Right lobe of liver (tissue), 6 donors: ENCODE results near the gene KCNJ11. TPM values are rescaled to one million over a fixed set of nuclear protein-coding genes. Genes with fewer than 3 reads are reported as not detected.

Source experiments
- ATAC-seq, 4 donors: fragments of 200-7000 bp; cut with Tn5 transposase; one replicate each; pipeline ENCODE4 v1.9.1; 2020; ENCODE audit warnings: mild to moderate bottlenecking in 4 of 4, moderate library complexity in 4 of 4
- DNase-seq, 3 donors: peaks; one replicate each; pipeline ENCODE4 v3.0.0-alpha.2; 2020
- H3K27ac ChIP-seq, 3 donors: fragments of 200-600 bp; one replicate each; pipeline ENCODE4 v1.8.0; 2022
- H3K27me3 ChIP-seq, 2 donors: fragments of 200-600 bp; one replicate each; pipeline ENCODE4 v1.8.0; 2022
- H3K36me3 ChIP-seq, 4 donors: fragments of 200-600 bp; sonication (generic) in 1 of 4; one replicate each; pipeline versions ENCODE4 v1.5.1 to v1.8.0; 2017 to 2022; ENCODE audit warnings: control low read depth in 1 of 4
- H3K4me1 ChIP-seq, 4 donors: fragments of 200-600 bp; sonication (generic) in 1 of 4; one replicate each; pipeline versions ENCODE4 v1.5.1 to v1.8.0; 2017 to 2022; ENCODE audit warnings: control low read depth in 1 of 4
- H3K4me3 ChIP-seq, 3 donors: fragments of 200-600 bp; one replicate each; pipeline ENCODE4 v1.8.0; 2022
- H3K9me3 ChIP-seq, 4 donors: fragments of 200-600 bp; sonication (generic) in 1 of 4; one replicate each; pipeline versions ENCODE4 v1.5.1 to v1.8.0; 2017 to 2022; ENCODE audit warnings: control low read depth in 1 of 4
- CTCF ChIP-seq, 4 donors: fragments of 200-600 bp in 3 of 4; fragments of 450-650 bp in 1 of 4; IDR thresholded peaks; one replicate each; pipeline versions ENCODE4 v1.5.1 to v1.8.0; 2016 to 2022; ENCODE audit warnings: antibody characterized with exemption in 4 of 4, mild to moderate bottlenecking in 2 of 4
- POLR2A ChIP-seq: fragments of 450-650 bp; IDR thresholded peaks from one replicate; pipeline ENCODE4 v1.6.1; 2017; ENCODE audit warnings: antibody characterized with exemption, mild to moderate bottlenecking
- WGBS: methylation state at CpG from one replicate; pipeline ENCODE4 v1.1.6; 2018; ENCODE audit warnings: low coverage, low lambda C conversion rate; ENCODE audit not compliant: insufficient coverage; ENCODE audit errors: missing lambda C conversion rate; 5-methylcytosine and 5-hydroxymethylcytosine counted together
- intact Hi-C, 2 donors: fragments of 100-400 bp; cut with DNase I; formaldehyde crosslinking; loops; one replicate each; pipeline versions ENCODE4 v1.11.2 to v1.14.1; 2022
- long read RNA-seq: library from polyadenylated mRNA; unstranded; transcript quantifications from one replicate; pipeline ENCODE4 v2.0.0, GENCODE V29; 2019
- total RNA-seq, 6 experiments: library from RNA; depleted of rRNA in 2 of 6; stranded (reverse); fragments of >200 nt in 2 of 6; fragmentation: NEBNext Ultra II Directional in 3 of 6; extraction: Animal tissue kit (Norgen Biotek cat#: 25700) in 3 of 6; gene quantifications; one replicate each; pipeline versions ENCODE4 v1.1.0 to v1.2.4, GENCODE V29; 2016 to 2023
- donor health status: DM: no; HTN: yes; CAD: no.
- donor health status: DM: no; HTN: no; CAD: no.
- donor health status: DM: no; HTN: no; CAD: no.
- donor health status: DM: no; HTN: yes; CAD: no.
- donor health status: DM: no; HTN: yes; CAD: no.

Gene KCNJ11
- total RNA-seq: 1 to 10 TPM in 5 of 6 experiments, under 1 TPM in 1; 0.93 to 3.7 (median 2.0) TPM
- long read RNA-seq, partial matches to known transcripts: 0 of 1 reads
- long read RNA-seq, other reads (novel, unspliced or antisense): 0 of 1 reads

- TF ChIP-seq POLR2A (no peak), CTCF (IDR thresholded peaks at IDR 0.05) (no peak)
- Histone ChIP-seq H3K27me3 (no peaks in the 10 kb centered on the region), H3K9me3 (no peaks in the 10 kb centered on the region), H3K4me3 (peak within 1 kb of the TSS; percentile 47 to 53 (median 51)), H3K27ac (peak within 1 kb of the TSS in 1 of 3 donors; percentile 15), H3K4me1 (no peaks in the 10 kb centered on the region), H3K36me3 (no peaks in the 10 kb centered on the region)
- DNase-seq (peak in 2 of 3 donors; percentile 38 to 64), ATAC-seq (peak; percentile 22 to 52 (median 42))
- 2% methylated on average over 23 of the region's 53 CpGs for WGBS
- intact Hi-C loops: loop anchor here in 1 of 2 donors (5.0 kb wide), 1 partner anchor 114 kb away; no protein-coding TSS in a partner anchor
Observed at GRCh38 chr11:17388609-17389210, at the start of gene KCNJ11. Gene KCNJ11 (minus strand): TSS chr11:17388659. CDS start chr11:17388091, 568 bp downstream.

- ATAC-seq: no peak
- 62% methylated on average over 2 of the region's 3 CpGs for WGBS
- DNase-seq: no peak
- intact Hi-C loops: no loop called here
- Histone ChIP-seq H3K27me3 (no peaks in the 10 kb centered on the region), H3K36me3 (no peaks in the 10 kb centered on the region), H3K4me1 (no peaks in the 10 kb centered on the region), H3K27ac (no peak overlapping the region), H3K4me3 (no peak overlapping the region), H3K9me3 (no peaks in the 10 kb centered on the region)
- TF ChIP-seq POLR2A: no peak
- no peak for TF ChIP-seq CTCF (IDR thresholded peaks at IDR 0.05)
Observed at GRCh38 chr11:17437366-17437765, 48.9 kb upstream of the KCNJ11 start.

GRCh38 chr11:17434108-17434507, 45.6 kb upstream of the KCNJ11 start:
- TF ChIP-seq CTCF (IDR thresholded peaks at IDR 0.05) (no peak), POLR2A (no peak)
- 78% methylated on average over 3 of the region's 4 CpGs for WGBS
- Histone ChIP-seq H3K9me3 (no peaks in the 10 kb centered on the region), H3K27me3 (no peaks in the 10 kb centered on the region), H3K27ac (no peak overlapping the region), H3K36me3 (no peaks in the 10 kb centered on the region), H3K4me1 (peaks cover 0 to 3% (median 0%) of the 10 kb centered on the region in 4 donors), H3K4me3 (no peak overlapping the region)
- no peak for ATAC-seq
- no peak for DNase-seq
- intact Hi-C loops: no loop called here

GRCh38 chr11:17432002-17432401, 43.5 kb upstream of the KCNJ11 start:
- no peak overlapping the region for H3K27ac ChIP-seq
- ATAC-seq (no peak), DNase-seq (no peak)
- H3K36me3 ChIP-seq: no peaks in the 10 kb centered on the region
- H3K4me1 ChIP-seq: peaks cover 0 to 3% (median 0%) of the 10 kb centered on the region in 4 donors
- H3K9me3 ChIP-seq: no peaks in the 10 kb centered on the region
- no peak overlapping the region for H3K4me3 ChIP-seq
- intact Hi-C loops: no loop called here
- 66% methylated on average over 4 of the region's 7 CpGs for WGBS
- TF ChIP-seq CTCF (IDR thresholded peaks at IDR 0.05): no peak
- no peak for TF ChIP-seq POLR2A
- no peaks in the 10 kb centered on the region for H3K27me3 ChIP-seq
